Nephron progenitor cell (in vitro differentiated cells): ENCODE measurements around the gene P3R3URF.

Source experiments
- DNase-seq: peaks from one replicate; pipeline ENCODE4 v3.0.0; 2021
- H3K27ac Mint-ChIP-seq: 2 replicates; pipeline ENCODE4 v1.8.0; 2021; ENCODE audit warnings: mild to moderate bottlenecking, moderate library complexity, mixed read lengths
- H3K27me3 Mint-ChIP-seq: 2 replicates; pipeline ENCODE4 v1.8.0; 2021; ENCODE audit warnings: mild to moderate bottlenecking, low read depth, mixed read lengths; ENCODE audit not compliant: poor library complexity
- H3K36me3 Mint-ChIP-seq: 2 replicates; pipeline ENCODE4 v1.8.0; 2021; ENCODE audit warnings: low read depth, mixed read lengths
- H3K4me1 Mint-ChIP-seq: 2 replicates; pipeline ENCODE4 v1.8.0; 2021; ENCODE audit warnings: mixed read lengths
- H3K4me3 Mint-ChIP-seq: 2 replicates; pipeline ENCODE4 v1.8.0; 2021; ENCODE audit warnings: mild to moderate bottlenecking, moderate library complexity, mixed read lengths
- H3K9me3 Mint-ChIP-seq: 2 replicates; pipeline ENCODE4 v1.8.0; 2021; ENCODE audit warnings: mild to moderate bottlenecking, moderate library complexity, mixed read lengths
- TF ChIP-seq, protein P1 (sequence below): fragments of 200-600 bp; sonication (generic); IDR thresholded peaks from 2 replicates; pipeline ENCODE4 v1.5.0; 2021; ENCODE audit warnings: antibody characterized with exemption

P3R3URF gene

DNA sequence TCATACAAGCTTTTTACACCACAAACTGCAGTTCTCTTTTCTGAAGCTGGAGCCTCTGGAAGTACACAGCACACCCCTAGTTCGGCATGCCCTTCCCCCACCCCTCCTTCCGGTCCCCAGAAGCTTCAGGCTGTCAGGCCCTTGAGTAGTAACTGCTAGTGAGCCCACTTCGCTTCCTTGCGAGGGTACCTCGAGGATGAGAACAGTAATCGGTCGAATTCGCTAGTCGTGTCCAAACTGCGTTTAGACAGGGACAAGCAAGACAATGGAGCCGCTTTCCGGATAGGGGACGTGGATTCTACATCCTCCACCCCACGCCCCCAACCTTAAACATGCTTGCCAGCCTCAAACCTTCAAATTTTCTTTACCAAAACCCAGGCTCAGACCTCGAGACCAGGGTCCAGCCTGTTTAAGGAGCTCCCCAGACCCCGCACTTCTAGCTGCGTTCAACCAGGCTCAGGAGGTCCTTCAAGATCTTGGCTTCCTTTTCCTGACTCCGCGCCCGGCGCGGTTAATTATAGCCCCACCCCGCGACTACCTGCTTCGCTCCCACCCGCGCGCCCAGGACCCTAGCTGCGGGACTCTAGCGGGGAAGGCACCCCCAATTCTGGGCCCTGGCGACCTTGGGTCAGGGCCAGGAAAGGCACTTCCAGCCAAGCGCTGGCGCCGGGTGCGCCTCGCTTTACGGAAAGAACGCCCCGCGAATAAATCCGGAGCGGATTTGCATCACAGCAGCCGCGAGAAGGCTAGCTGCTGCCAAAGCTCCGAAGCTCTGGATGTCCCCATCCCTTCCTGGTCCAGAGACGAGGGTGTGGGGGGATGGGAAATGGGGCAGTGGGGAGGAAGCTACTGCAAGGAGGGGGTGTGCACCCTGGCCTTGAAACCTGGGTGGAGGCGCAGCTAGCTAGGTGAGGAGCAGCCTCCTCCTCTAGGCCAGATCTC lies 9.5 kb downstream of the P3R3URF start:
- peaks cover 75% of the 10 kb centered on the region for H3K27me3 Mint-ChIP-seq
- H3K27ac Mint-ChIP-seq, result no peak overlapping the region
- H3K4me1 Mint-ChIP-seq, result peaks cover 8% of the 10 kb centered on the region
- no peaks in the 10 kb centered on the region for H3K36me3 Mint-ChIP-seq
- H3K4me3 Mint-ChIP-seq, result peak overlapping the region; percentile 72
- DNase-seq, result no peak
- H3K9me3 Mint-ChIP-seq, result no peaks in the 10 kb centered on the region
- TF ChIP-seq, protein P1, sequence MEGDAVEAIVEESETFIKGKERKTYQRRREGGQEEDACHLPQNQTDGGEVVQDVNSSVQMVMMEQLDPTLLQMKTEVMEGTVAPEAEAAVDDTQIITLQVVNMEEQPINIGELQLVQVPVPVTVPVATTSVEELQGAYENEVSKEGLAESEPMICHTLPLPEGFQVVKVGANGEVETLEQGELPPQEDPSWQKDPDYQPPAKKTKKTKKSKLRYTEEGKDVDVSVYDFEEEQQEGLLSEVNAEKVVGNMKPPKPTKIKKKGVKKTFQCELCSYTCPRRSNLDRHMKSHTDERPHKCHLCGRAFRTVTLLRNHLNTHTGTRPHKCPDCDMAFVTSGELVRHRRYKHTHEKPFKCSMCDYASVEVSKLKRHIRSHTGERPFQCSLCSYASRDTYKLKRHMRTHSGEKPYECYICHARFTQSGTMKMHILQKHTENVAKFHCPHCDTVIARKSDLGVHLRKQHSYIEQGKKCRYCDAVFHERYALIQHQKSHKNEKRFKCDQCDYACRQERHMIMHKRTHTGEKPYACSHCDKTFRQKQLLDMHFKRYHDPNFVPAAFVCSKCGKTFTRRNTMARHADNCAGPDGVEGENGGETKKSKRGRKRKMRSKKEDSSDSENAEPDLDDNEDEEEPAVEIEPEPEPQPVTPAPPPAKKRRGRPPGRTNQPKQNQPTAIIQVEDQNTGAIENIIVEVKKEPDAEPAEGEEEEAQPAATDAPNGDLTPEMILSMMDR, result no peak

DNA sequence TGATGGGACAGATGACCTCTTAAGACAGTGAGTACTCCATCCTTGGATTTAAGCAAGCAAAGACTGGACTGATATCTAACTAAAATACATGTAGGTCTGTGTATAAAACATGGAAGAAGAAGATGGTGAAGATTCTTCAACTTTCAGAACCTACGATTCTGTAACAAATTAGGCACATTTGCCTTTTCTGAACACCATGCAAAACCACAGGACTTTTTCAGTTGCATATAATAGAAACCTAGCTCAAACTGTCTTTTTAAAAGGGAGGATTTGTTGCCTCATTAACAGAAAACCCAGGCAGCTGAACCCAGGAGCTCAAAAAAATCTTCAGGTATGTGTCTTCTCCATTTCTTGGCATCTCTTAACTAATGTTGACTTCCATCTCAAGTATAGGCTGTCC lies 16.1 kb downstream of the P3R3URF start:
- Mint-ChIP-seq H3K4me3 (no peak overlapping the region), H3K36me3 (no peaks in the 10 kb centered on the region), H3K9me3 (no peaks in the 10 kb centered on the region), H3K27me3 (peaks cover 20% of the 10 kb centered on the region), H3K4me1 (no peaks in the 10 kb centered on the region), H3K27ac (no peak overlapping the region)
- TF ChIP-seq, protein P1, result no peak
- DNase-seq, result no peak

DNA sequence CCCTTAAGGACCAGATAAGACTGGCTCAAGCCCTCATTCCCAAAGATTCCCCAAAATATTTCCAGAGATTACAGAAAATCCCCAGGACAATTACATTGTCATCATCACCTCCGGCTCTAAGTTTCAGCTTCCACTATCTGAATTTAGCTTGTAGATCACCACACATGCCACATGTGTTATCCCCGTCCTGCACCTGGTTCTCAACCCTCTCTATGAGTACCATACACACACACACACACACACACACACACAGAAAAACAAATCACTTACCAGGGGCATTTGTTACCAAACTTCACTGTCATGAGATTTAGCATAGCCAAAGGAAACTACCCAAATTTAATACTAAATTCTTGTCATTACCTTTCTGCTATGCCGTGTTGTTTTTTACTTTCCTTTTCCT lies 16.8 kb downstream of the P3R3URF start:
- TF ChIP-seq, protein P1, result no peak
- no peak overlapping the region for H3K27ac Mint-ChIP-seq
- H3K4me3 Mint-ChIP-seq, result no peak overlapping the region
- no peaks in the 10 kb centered on the region for H3K4me1 Mint-ChIP-seq
- no peaks in the 10 kb centered on the region for H3K9me3 Mint-ChIP-seq
- peaks cover 14% of the 10 kb centered on the region for H3K27me3 Mint-ChIP-seq
- H3K36me3 Mint-ChIP-seq, result no peaks in the 10 kb centered on the region
- no peak for DNase-seq

DNA sequence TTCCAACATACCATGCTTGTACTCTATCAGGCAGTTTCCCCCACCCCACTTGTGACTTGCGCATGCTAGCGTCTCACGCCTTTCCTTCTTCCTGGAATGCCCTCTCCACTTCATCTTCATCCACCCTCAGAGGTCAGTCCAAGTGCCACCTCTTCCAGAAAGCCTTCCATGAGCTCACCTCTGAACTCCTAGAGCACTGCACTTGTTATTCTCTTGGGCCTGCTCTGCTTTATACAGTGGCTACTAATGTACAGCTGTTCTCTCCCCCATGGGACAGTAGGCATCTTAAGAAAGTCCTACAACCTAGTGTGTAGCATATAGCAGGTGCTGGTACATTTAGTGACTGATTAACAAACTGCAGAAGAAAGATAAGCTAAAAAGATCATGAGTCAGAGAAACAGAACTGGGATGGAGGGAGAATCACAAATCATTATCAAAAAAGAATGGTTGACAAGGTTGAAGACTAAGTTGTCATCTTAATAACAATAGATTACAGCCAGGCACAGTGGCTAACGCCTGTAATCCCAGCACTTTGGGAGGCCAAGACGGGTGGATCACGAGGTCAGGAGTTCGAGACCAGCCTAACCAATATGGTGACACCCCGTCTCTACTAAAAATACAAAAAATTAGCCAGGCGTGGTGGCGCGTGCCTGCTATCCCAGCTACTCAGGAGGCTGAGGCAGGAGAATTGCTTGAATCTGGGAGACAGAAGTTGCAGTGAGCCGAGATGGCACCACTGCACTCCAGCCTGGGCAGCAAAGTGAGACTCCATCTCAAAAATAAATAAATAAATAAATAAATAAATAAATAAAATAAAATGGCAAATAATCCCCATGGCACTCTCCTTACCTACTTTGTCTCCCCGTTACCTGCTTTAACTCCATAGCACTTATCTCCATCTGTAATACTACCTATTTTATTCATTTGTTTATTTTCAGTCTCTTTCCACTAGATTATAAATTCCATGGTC lies 17.7 kb downstream of the P3R3URF start:
- Mint-ChIP-seq H3K36me3 (no peaks in the 10 kb centered on the region), H3K4me1 (no peaks in the 10 kb centered on the region), H3K27me3 (peaks cover 9% of the 10 kb centered on the region), H3K27ac (no peak overlapping the region), H3K4me3 (no peak overlapping the region), H3K9me3 (no peaks in the 10 kb centered on the region)
- no peak for DNase-seq
- TF ChIP-seq, protein P1, result no peak

DNA sequence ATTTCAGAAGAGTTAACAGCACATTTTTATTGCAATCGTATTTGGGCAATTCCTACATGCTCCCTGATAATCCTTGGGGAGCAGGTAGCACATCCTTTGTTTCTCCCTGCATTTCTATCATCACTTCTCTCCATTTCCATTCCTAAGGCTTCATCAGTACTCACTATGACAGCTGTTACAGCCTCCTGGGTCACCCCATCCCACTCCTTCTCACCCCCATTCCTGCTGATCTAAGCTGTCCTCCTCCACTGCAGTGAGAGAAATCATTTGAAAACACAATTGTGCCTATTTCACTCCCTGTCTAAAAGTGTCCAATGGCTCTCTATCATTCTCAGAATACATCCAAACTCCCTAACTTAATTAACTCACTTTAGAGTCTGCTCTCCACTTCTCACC lies 18.4 kb downstream of the P3R3URF start:
- Mint-ChIP-seq H3K36me3 (no peaks in the 10 kb centered on the region), H3K4me3 (no peak overlapping the region), H3K4me1 (no peaks in the 10 kb centered on the region), H3K9me3 (no peaks in the 10 kb centered on the region), H3K27ac (no peak overlapping the region), H3K27me3 (peaks cover 8% of the 10 kb centered on the region)
- DNase-seq, result no peak
- TF ChIP-seq, protein P1, result no peak
